Naive thymus-derived CD4-positive, alpha-beta T cell (primary cell): ENCODE data around the gene RSU1. TPM values are rescaled to one million over a fixed set of nuclear protein-coding genes. Genes with fewer than 3 reads are reported as not detected.
A peak's percentile ranks its signal among the peaks of the same experiment; 100 is the strongest.

ENCODE experiments used
- ATAC-seq: fragments of 150-1000 bp; cut with Tn5 transposase; 2 replicates; pipeline ENCODE4 v1.10.0; 2021; ENCODE audit warnings: mild to moderate bottlenecking, moderate library complexity
- CTCF ChIA-PET: fragments of 350-600 bp; sonication (Branson Sonifier 250); formaldehyde crosslinking; loops from one replicate; lab custom pipeline; 2021; ENCODE audit warnings: antibody characterized with exemption; lab: Charles Lee
- POLR2A ChIA-PET: fragments of 350-600 bp; sonication (Branson Sonifier 250); formaldehyde crosslinking; loops from one replicate; lab custom pipeline; 2021; ENCODE audit warnings: antibody characterized with exemption, inconsistent platforms; lab: Charles Lee
- DNase-seq, 9 donors: peaks; one replicate each; pipeline versions ENCODE4 v3.0.0 to v3.0.0-alpha.2; 2020 to 2022; ENCODE audit warnings: mixed read lengths in 1 of 9
- H3K27ac ChIP-seq: one replicate; pipeline ENCODE4 v1.7.0; 2013; ENCODE audit warnings: mild to moderate bottlenecking, low read depth, low read length, moderate library complexity
- H3K27me3 ChIP-seq, 2 donors: one replicate each; pipeline ENCODE4 v1.7.0; 2013; ENCODE audit warnings: low read length in 2 of 2, mild to moderate bottlenecking in 2 of 2, moderate library complexity in 2 of 2; ENCODE audit not compliant: control insufficient read depth in 2 of 2, insufficient read depth in 2 of 2
- H3K36me3 ChIP-seq, 3 experiments: 1 replicate in 2 of 3; 2 replicates in 1 of 3; pipeline ENCODE4 v1.7.0; 2013; ENCODE audit warnings: low read length in 3 of 3, mild to moderate bottlenecking in 3 of 3, moderate library complexity in 1 of 3; ENCODE audit not compliant: insufficient read depth in 3 of 3, control insufficient read depth in 2 of 3
- H3K4me1 ChIP-seq, 2 donors: one replicate each; pipeline ENCODE4 v1.7.0; 2013; ENCODE audit warnings: low read length in 2 of 2, mild to moderate bottlenecking in 2 of 2, moderate library complexity in 1 of 2; ENCODE audit not compliant: control insufficient read depth in 2 of 2, insufficient read depth in 2 of 2
- H3K4me3 ChIP-seq: 2 replicates; pipeline ENCODE4 v1.7.0; 2013; ENCODE audit warnings: mild to moderate bottlenecking, low read length
- H3K9me3 ChIP-seq, 3 experiments: 1 replicate in 2 of 3; 2 replicates in 1 of 3; pipeline ENCODE4 v1.7.0; 2013; ENCODE audit warnings: low read length in 3 of 3; ENCODE audit not compliant: control insufficient read depth in 2 of 3
- H3K27ac Mint-ChIP-seq, 9 donors: one replicate each; pipeline ENCODE4 v1.8.0; 2020 to 2022; ENCODE audit warnings: mixed read lengths in 9 of 9, mild to moderate bottlenecking in 8 of 9, moderate library complexity in 5 of 9, inconsistent platforms in 2 of 9
- H3K27me3 Mint-ChIP-seq, 5 donors: one replicate each; pipeline ENCODE4 v1.8.0; 2021 to 2022; ENCODE audit warnings: mixed read lengths in 5 of 5, mild to moderate bottlenecking in 1 of 5
- H3K36me3 Mint-ChIP-seq, 5 donors: one replicate each; pipeline ENCODE4 v1.8.0; 2020 to 2022; ENCODE audit warnings: mixed read lengths in 5 of 5, mild to moderate bottlenecking in 3 of 5, inconsistent platforms in 1 of 5
- H3K4me1 Mint-ChIP-seq, 7 donors: one replicate each; pipeline ENCODE4 v1.8.0; 2020 to 2022; ENCODE audit warnings: mixed read lengths in 7 of 7, mild to moderate bottlenecking in 3 of 7, inconsistent platforms in 1 of 7
- H3K4me3 Mint-ChIP-seq, 10 donors: one replicate each; pipeline ENCODE4 v1.8.0; 2020 to 2022; ENCODE audit warnings: mild to moderate bottlenecking in 10 of 10, mixed read lengths in 10 of 10, moderate library complexity in 6 of 10, inconsistent platforms in 2 of 10
- H3K9me3 Mint-ChIP-seq, 11 donors: one replicate each; pipeline ENCODE4 v1.8.0; 2020 to 2022; ENCODE audit warnings: mixed read lengths in 11 of 11, mild to moderate bottlenecking in 4 of 11, inconsistent platforms in 1 of 11, moderate library complexity in 1 of 11
- intact Hi-C, 2 donors: fragments of 100-400 bp; cut with micrococcal nuclease; formaldehyde crosslinking; loops; one replicate each; pipeline ENCODE4 v1.15.1; 2023
- polyA plus RNA-seq, 2 donors: library from polyadenylated mRNA; unstranded; fragments of 300-500 nt; fragmentation: Illumina TruSeq; gene quantifications; one replicate each; pipeline ENCODE4 v1.2.3, GENCODE V29; 2021
- total RNA-seq, 6 experiments: library from RNA in 5 of 6; stranded (reverse) in 5 of 6; gene quantifications; 1 replicate in 5 of 6; 2 replicates in 1 of 6; pipeline ENCODE4 v1.2.3 and lab custom pipeline; 2021 to 2026

Gene RSU1
- total and polyA plus RNA-seq, 7 experiments from 2014 or later, result 36.1 to 108 (median 50.4) TPM

DNA sequence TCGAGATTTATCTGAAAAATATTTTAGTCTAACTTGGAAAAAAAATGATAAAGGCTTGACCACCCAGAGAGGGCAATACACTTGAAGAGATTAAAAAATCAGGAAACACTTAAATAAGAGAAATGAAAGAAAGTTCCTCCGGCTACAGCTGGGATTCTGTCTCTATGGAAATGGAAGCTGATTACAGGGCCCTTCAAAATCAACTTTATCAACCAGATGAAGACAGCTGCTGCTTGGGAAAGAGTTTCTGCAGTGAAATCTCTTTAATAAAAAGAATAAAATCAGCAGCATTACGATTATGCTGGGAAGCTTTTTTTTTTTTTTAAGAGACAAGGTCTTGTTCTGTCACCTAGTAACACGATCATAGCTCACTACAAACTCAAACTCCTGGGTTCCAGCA, 4.5 kb downstream of the RSU1 start:
- peaks cover 24 to 62% (median 54%) of the 10 kb centered on the region in 7 donors for H3K4me1 Mint-ChIP-seq
- H3K9me3 ChIP-seq, result no peaks in the 10 kb centered on the region
- ATAC-seq (no peak), DNase-seq (no peak)
- H3K27ac ChIP-seq, result no peak overlapping the region
- H3K4me3 ChIP-seq, result no peak overlapping the region
- H3K4me3 Mint-ChIP-seq, result no peak overlapping the region
- intact Hi-C loops, result loop anchor here in 1 of 2 donors (10.0 kb wide), 1 partner anchor 1858 kb away; the partner anchor contains the start of genes DCLRE1C and MEIG1
- peaks cover 0 to 4% (median 0%) of the 10 kb centered on the region in 5 donors for H3K27me3 Mint-ChIP-seq
- no peaks in the 10 kb centered on the region for H3K27me3 ChIP-seq
- ChIA-PET POLR2A (interaction anchor here (1.1 to 1.5 kb wide), 2 partner anchors 38 to 417 kb away, joined by 3 read pairs; no protein-coding TSS in a partner anchor), CTCF (interaction anchor here (0.6 kb wide), 1 partner anchor 288 kb away, joined by 3 read pairs; no protein-coding TSS in a partner anchor)
- no peak overlapping the region for H3K27ac Mint-ChIP-seq
- H3K36me3 Mint-ChIP-seq, result peaks cover 9 to 32% (median 14%) of the 10 kb centered on the region in 5 donors
- H3K9me3 Mint-ChIP-seq, result peaks cover 0 to 2% (median 0%) of the 10 kb centered on the region in 11 donors
- peaks cover 0 to 5% (median 0%) of the 10 kb centered on the region in 3 experiments for H3K36me3 ChIP-seq
- peaks cover 8 to 22% of the 10 kb centered on the region in 2 donors for H3K4me1 ChIP-seq

DNA sequence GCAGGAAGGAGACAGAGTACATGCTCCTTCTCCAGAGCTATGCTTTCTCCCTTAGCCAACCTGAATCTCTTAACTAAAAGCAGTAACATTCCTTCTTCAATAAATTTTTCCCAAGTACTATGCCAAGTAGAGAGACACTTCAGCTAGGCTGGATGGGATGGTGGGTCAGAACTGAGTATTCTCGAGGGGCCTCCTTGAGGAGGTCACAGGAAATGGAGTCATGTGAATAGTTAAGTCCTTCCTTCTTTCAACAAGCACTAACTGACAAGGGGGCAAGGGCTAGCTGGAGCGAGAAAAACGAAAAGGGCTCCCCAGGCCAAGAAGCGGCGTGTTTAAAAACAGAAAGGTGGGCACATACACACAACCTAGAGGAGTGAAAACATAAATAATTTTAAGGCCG, 5.5 kb downstream of the RSU1 start:
- H3K9me3 ChIP-seq, result no peaks in the 10 kb centered on the region
- no peaks in the 10 kb centered on the region for H3K27me3 ChIP-seq
- Mint-ChIP-seq H3K36me3 (peaks cover 9 to 40% (median 16%) of the 10 kb centered on the region in 5 donors), H3K4me3 (no peak overlapping the region), H3K27me3 (no peaks in the 10 kb centered on the region), H3K27ac (peak overlapping the region in 2 of 9 donors; percentile 17 to 36), H3K4me1 (peaks cover 24 to 58% (median 47%) of the 10 kb centered on the region in 7 donors), H3K9me3 (no peaks in the 10 kb centered on the region)
- no peak overlapping the region for H3K27ac ChIP-seq
- DNase-seq (no peak), ATAC-seq (no peak)
- peaks cover 0 to 7% (median 0%) of the 10 kb centered on the region in 3 experiments for H3K36me3 ChIP-seq
- intact Hi-C loops, result loop anchor here in 1 of 2 donors (10.0 kb wide), 1 partner anchor 1857 kb away; the partner anchor contains the start of genes DCLRE1C and MEIG1
- CTCF ChIA-PET, result interaction anchor here (0.6 kb wide), 1 partner anchor 34 kb away, joined by 3 read pairs; no protein-coding TSS in a partner anchor
- POLR2A ChIA-PET, result interaction anchor here (1.1 kb wide), 1 partner anchor 418 kb away, joined by 3 read pairs; no protein-coding TSS in a partner anchor
- H3K4me1 ChIP-seq, result peaks cover 8 to 20% of the 10 kb centered on the region in 2 donors
- H3K4me3 ChIP-seq, result no peak overlapping the region

DNA sequence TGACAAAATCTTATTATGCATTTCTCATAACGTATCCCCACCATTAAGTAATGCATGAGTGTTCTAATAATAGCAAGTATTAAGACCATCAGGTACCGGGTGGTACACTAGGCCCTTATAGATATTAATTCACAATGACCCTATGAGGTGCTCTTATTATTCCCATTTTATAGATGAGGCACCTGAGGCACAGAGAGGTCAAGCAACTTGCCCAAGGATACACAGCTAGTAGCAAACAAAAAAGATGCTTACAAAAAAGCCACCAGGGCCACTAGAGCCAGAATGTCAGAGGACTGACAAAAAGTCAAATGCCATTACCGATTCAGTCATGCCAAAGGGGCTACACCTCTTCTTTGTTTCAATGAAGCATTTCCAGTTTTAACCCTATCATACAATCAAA, 5.9 kb downstream of the RSU1 start:
- no peaks in the 10 kb centered on the region for H3K27me3 Mint-ChIP-seq
- no peak overlapping the region for H3K4me3 Mint-ChIP-seq
- Histone ChIP-seq H3K9me3 (no peaks in the 10 kb centered on the region), H3K27ac (no peak overlapping the region), H3K36me3 (peaks cover 0 to 10% (median 0%) of the 10 kb centered on the region in 3 experiments), H3K4me1 (peaks cover 7 to 16% of the 10 kb centered on the region in 2 donors), H3K4me3 (no peak overlapping the region), H3K27me3 (no peaks in the 10 kb centered on the region)
- ATAC-seq, result no peak
- peak overlapping the region in 1 of 9 donors; percentile 17 for H3K27ac Mint-ChIP-seq
- peaks cover 9 to 42% (median 14%) of the 10 kb centered on the region in 5 donors for H3K36me3 Mint-ChIP-seq
- ChIA-PET POLR2A (no interaction called here), CTCF (no interaction called here)
- DNase-seq, result no peak
- intact Hi-C loops, result loop anchor here in 1 of 2 donors (10.0 kb wide), 1 partner anchor 1856 kb away; the partner anchor contains the start of genes DCLRE1C and MEIG1
- H3K4me1 Mint-ChIP-seq, result peaks cover 21 to 57% (median 43%) of the 10 kb centered on the region in 7 donors
- H3K9me3 Mint-ChIP-seq, result no peaks in the 10 kb centered on the region

DNA sequence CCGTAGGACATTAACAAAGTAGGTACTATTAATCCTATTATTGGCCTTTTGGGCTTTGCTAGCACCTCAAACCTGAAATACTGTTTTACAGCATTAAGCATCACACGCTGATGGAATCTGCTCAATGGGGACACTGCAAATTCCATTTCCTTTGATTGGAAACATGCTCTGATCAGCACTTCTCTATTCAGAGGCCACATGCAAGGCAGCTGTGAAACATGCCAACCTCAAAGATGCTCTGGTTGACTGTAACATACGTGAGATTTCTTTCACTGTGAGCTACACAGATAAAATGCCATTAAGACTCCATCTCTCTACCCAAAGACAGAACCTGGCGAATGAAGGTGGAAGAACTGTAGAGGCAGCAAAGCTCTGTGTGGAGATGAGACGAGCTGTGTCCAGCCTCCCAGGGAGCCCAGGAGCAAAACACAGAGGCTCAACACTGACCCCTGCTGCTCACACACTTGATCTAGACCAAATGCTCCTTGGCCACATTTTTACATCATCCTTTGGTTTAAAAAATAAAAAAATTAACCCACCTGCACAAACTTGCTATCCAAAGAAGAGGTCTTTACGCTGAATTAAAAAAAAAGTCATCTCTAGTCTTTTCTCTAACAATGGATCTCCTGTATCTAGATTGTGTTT, 8.0 kb downstream of the RSU1 start:
- Histone ChIP-seq H3K36me3 (peaks cover 0 to 12% (median 0%) of the 10 kb centered on the region in 3 experiments), H3K27ac (no peak overlapping the region), H3K27me3 (no peaks in the 10 kb centered on the region), H3K9me3 (no peaks in the 10 kb centered on the region), H3K4me1 (no peaks in the 10 kb centered on the region), H3K4me3 (no peak overlapping the region)
- Mint-ChIP-seq H3K27me3 (no peaks in the 10 kb centered on the region), H3K36me3 (peaks cover 4 to 50% (median 19%) of the 10 kb centered on the region in 5 donors), H3K4me3 (no peak overlapping the region), H3K27ac (no peak overlapping the region), H3K4me1 (peaks cover 11 to 41% (median 26%) of the 10 kb centered on the region in 7 donors), H3K9me3 (peaks cover 0 to 3% (median 0%) of the 10 kb centered on the region in 11 donors)
- ATAC-seq (peak; percentile 80), DNase-seq (peak in 3 of 9 donors; percentile 19 to 31 (median 23))
- intact Hi-C loops, result loop anchor here (1.0 to 2.0 kb wide), 3 partner anchors 20 to 930 kb away; no protein-coding TSS in a partner anchor
- ChIA-PET CTCF (no interaction called here), POLR2A (no interaction called here)

DNA sequence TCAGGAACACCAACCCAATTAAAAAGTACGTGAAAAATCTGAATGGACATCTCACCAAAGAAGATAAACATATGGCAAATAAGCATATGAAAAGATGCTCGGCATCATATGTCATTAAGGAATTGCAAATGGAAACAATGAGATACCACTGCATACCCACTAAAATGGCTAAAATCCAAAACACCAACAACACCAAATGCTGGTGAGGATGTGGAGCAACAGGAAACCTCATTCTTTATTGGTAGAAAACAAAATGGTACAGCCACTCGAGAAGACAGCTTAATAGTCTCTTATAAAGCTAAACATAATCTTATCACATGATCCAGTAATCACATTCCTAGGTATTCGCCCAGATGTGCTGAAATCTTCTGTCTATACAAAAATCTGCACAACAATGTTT, 13.1 kb downstream of the RSU1 start:
- DNase-seq (no peak), ATAC-seq (no peak)
- POLR2A ChIA-PET, result no interaction called here
- Histone ChIP-seq H3K4me1 (no peaks in the 10 kb centered on the region), H3K36me3 (peaks cover 0 to 12% (median 0%) of the 10 kb centered on the region in 3 experiments), H3K4me3 (no peak overlapping the region), H3K9me3 (no peaks in the 10 kb centered on the region), H3K27me3 (no peaks in the 10 kb centered on the region), H3K27ac (no peak overlapping the region)
- H3K36me3 Mint-ChIP-seq, result peaks cover 4 to 56% (median 19%) of the 10 kb centered on the region in 5 donors
- CTCF ChIA-PET, result no interaction called here
- H3K4me1 Mint-ChIP-seq, result peaks cover 18 to 55% (median 37%) of the 10 kb centered on the region in 7 donors
- H3K4me3 Mint-ChIP-seq, result no peak overlapping the region
- peak overlapping the region in 1 of 9 donors; percentile 6 for H3K27ac Mint-ChIP-seq
- intact Hi-C loops, result no loop called here
- H3K9me3 Mint-ChIP-seq, result peaks cover 0 to 3% (median 0%) of the 10 kb centered on the region in 11 donors
- H3K27me3 Mint-ChIP-seq, result no peaks in the 10 kb centered on the region

DNA sequence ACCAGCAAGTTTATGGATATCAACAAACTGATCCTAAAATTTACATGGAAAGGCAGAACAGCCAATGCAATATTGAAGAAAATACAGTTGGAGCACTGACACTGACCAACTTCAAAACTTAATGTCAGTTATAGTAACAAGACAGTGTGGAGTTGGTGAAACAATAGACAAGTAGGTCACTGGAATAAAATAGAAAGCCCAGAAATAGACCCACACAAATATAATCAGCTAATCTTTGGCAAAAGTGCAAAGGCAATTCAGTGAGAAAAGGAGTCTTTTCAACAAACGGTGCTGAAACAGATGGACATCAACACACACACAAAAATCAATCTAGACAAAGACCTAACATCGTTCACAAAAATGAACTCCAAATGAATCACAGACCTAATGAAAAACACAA, 13.8 kb downstream of the RSU1 start:
- H3K27ac Mint-ChIP-seq, result peak overlapping the region in 1 of 9 donors; percentile 6
- peaks cover 21 to 57% (median 43%) of the 10 kb centered on the region in 7 donors for H3K4me1 Mint-ChIP-seq
- CTCF ChIA-PET, result no interaction called here

More for the DNA sequence above, 13.8 kb downstream of the RSU1 start:
- Mint-ChIP-seq H3K4me3 (no peak overlapping the region), H3K27me3 (no peaks in the 10 kb centered on the region), H3K9me3 (peaks cover 0 to 3% (median 0%) of the 10 kb centered on the region in 11 donors), H3K36me3 (peaks cover 4 to 57% (median 25%) of the 10 kb centered on the region in 5 donors)
- no peaks in the 10 kb centered on the region for H3K27me3 ChIP-seq
- H3K4me1 ChIP-seq, result no peaks in the 10 kb centered on the region
- no peaks in the 10 kb centered on the region for H3K9me3 ChIP-seq
- peaks cover 0 to 12% (median 0%) of the 10 kb centered on the region in 3 experiments for H3K36me3 ChIP-seq
- H3K4me3 ChIP-seq, result no peak overlapping the region
- ATAC-seq (no peak), DNase-seq (no peak)
- intact Hi-C loops, result no loop called here
- no peak overlapping the region for H3K27ac ChIP-seq
- POLR2A ChIA-PET, result no interaction called here
